IMR-90 (cell line): Measurements from ENCODE around the gene MT1E. TPM values are rescaled to one million over a fixed set of nuclear protein-coding genes. Genes with fewer than 3 reads are reported as not detected.

Experiments used
- MAFK ChIP-seq: IDR thresholded peaks from 2 replicates; pipeline ENCODE4 v1.6.1; 2012; ENCODE audit warnings: low read depth, low read length, improper control_type of control experiment
- SMC3 ChIP-seq: fragments of 150-350 bp; IDR thresholded peaks from 2 replicates; pipeline ENCODE4 v1.6.1; 2016; ENCODE audit warnings: low read depth, mild to moderate bottlenecking, antibody characterized with exemption, low read length, moderate library complexity
- polyA plus RNA-seq, 3 experiments: library from polyadenylated mRNA; depleted of rRNA; stranded (reverse); fragments of >200 nt; gene quantifications; 2 replicates each; pipeline ENCODE4 v1.2.3, GENCODE V29; 2012; ENCODE audit warnings: low replicate concordance in 1 of 3
- total RNA-seq: library from RNA; depleted of rRNA; stranded (reverse); fragments of >200 nt; gene quantifications from 2 replicates; pipeline ENCODE4 v1.2.3, GENCODE V29; 2012
- TF ChIP-seq, protein P1 (sequence below): fragments of 150-350 bp; IDR thresholded peaks from 2 replicates; pipeline ENCODE4 v1.6.1; 2017; ENCODE audit warnings: mild to moderate bottlenecking, antibody characterized with exemption, low read length, low read depth

MT1E gene
- total and polyA plus RNA-seq, 2 of the 4 experiments (the other 2 are of a cell fraction) = 137 to 821 TPM

DNA sequence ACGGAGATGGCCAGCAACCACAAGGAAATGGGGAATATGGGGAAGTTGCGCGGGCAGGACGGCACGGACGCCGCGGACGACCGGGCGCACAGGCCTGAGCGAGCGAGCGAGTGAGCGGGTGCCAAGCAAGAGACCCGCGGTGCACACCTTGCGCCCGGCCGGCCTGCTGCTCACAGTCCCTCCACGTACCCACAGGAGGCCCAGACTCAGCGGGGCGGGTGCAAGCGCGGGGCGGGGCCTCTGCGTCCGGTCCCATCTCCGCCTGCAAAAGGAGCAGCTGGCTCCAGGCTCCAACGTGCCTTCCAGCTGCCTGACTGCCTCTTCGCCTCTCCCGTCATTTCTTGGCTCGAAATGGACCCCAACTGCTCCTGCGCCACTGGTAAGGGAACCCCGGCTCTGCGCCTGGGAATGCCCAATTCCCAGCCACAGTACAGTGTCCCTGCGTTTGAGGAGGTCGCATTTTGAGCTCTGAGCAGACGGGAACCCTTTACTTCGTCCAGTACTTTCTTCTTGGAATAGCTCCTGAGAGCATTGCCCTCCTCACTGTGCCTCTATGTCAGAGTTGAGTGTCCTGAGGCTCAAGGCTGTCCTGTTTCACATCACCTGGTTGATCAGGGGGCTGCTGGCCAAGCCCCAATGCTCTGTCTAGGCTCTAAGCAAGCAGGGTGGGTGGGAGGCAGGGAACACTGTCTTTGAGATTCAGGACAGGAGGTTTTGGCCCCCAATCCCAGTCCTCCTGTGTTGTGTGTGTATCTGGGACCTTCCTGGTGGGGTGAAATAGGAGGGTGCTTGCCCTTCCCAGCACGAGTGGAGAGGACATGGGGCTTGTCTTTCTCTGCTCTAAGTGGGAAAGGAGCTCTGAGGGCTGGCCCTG lies 8.1 kb upstream of the MT1E start (continued):
- TF ChIP-seq, protein P1, sequence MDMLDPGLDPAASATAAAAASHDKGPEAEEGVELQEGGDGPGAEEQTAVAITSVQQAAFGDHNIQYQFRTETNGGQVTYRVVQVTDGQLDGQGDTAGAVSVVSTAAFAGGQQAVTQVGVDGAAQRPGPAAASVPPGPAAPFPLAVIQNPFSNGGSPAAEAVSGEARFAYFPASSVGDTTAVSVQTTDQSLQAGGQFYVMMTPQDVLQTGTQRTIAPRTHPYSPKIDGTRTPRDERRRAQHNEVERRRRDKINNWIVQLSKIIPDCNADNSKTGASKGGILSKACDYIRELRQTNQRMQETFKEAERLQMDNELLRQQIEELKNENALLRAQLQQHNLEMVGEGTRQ = no peak
- TF ChIP-seq MAFK = no peak
- no peak for TF ChIP-seq SMC3
